ENCODE measurements around the gene FHIT. TPM values are rescaled to one million over a fixed set of nuclear protein-coding genes. Genes with fewer than 3 reads are reported as not detected.

Gene FHIT
- total RNA-seq, 4 donors from 2014 or later: 3.5 to 17.0 (median 16.7) TPM

- TF ChIP-seq POLR2A (IDR thresholded peaks at IDR 0.05): no peak
- TF ChIP-seq, protein P1, sequence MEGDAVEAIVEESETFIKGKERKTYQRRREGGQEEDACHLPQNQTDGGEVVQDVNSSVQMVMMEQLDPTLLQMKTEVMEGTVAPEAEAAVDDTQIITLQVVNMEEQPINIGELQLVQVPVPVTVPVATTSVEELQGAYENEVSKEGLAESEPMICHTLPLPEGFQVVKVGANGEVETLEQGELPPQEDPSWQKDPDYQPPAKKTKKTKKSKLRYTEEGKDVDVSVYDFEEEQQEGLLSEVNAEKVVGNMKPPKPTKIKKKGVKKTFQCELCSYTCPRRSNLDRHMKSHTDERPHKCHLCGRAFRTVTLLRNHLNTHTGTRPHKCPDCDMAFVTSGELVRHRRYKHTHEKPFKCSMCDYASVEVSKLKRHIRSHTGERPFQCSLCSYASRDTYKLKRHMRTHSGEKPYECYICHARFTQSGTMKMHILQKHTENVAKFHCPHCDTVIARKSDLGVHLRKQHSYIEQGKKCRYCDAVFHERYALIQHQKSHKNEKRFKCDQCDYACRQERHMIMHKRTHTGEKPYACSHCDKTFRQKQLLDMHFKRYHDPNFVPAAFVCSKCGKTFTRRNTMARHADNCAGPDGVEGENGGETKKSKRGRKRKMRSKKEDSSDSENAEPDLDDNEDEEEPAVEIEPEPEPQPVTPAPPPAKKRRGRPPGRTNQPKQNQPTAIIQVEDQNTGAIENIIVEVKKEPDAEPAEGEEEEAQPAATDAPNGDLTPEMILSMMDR (IDR thresholded peaks at IDR 0.05): no peak
- no peaks in the 10 kb centered on the region for H3K9me3 ChIP-seq
- H3K4me3 ChIP-seq: no peak overlapping the region
These were observed 931.9 kb downstream of the FHIT start for GRCh38 chr3:60319179-60319858.

GRCh38 chr3:60316121-60316797 lies 935.0 kb downstream of the FHIT start:
- DNase-seq: no peak
- Histone ChIP-seq H3K36me3 (no peaks in the 10 kb centered on the region), H3K4me3 (no peak overlapping the region), H3K27ac (no peak overlapping the region), H3K4me1 (peaks cover 0 to 13% (median 0%) of the 10 kb centered on the region in 4 donors), H3K27me3 (no peaks in the 10 kb centered on the region), H3K9me3 (no peaks in the 10 kb centered on the region)
- TF ChIP-seq, protein P1 (IDR thresholded peaks at IDR 0.05): no peak
- TF ChIP-seq POLR2A (IDR thresholded peaks at IDR 0.05): no peak

More at GRCh38 chr3:60319179-60319858, 931.9 kb downstream of the FHIT start:
- peaks cover 0 to 28% (median 4%) of the 10 kb centered on the region in 4 donors for H3K4me1 ChIP-seq
- DNase-seq: no peak
- no peaks in the 10 kb centered on the region for H3K27me3 ChIP-seq
- no peak overlapping the region for H3K27ac ChIP-seq
- no peaks in the 10 kb centered on the region for H3K36me3 ChIP-seq

GRCh38 chr3:60313951-60314461 lies 937.2 kb downstream of the FHIT start:
- Histone ChIP-seq H3K27me3 (no peaks in the 10 kb centered on the region), H3K4me3 (no peak overlapping the region), H3K27ac (peak overlapping the region in 2 of 4 donors; percentile 28 to 31), H3K4me1 (peaks cover 0 to 13% (median 0%) of the 10 kb centered on the region in 4 donors), H3K9me3 (no peaks in the 10 kb centered on the region), H3K36me3 (no peaks in the 10 kb centered on the region)
- TF ChIP-seq, protein P1 (IDR thresholded peaks at IDR 0.05): no peak
- TF ChIP-seq POLR2A (IDR thresholded peaks at IDR 0.05): no peak
- no peak for DNase-seq

DNA sequence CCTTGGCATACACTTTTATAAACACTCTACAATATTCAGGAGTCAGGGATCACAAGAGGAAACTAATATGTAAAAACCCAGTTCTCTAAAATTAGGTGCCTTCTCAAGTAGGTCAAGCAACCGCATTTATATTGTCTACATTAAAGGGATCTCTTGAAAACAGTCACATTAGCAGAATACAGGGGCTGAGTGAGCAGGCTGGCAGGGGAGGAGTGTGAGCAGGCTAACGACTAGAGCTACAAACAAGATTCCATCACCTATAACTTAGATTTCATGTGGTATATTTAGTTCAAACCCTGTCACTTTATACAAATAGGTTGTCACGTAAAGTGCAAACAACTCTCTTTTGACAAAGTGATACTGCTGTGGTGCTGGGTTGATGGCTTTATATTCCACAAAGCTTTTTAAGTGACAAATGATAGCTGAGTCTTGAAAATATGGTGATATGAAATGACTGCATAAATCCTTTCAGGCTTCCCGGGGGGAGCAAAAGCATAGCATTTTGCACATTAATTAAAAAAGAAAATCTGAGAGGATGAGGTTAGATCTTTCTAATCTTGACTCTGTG lies 937.9 kb downstream of the FHIT start:
- no peak overlapping the region for H3K4me3 ChIP-seq
- H3K27ac ChIP-seq: peak overlapping the region in 2 of 4 donors; percentile 28 to 31
- DNase-seq: no peak
- H3K9me3 ChIP-seq: no peaks in the 10 kb centered on the region
- TF ChIP-seq, protein P1 (IDR thresholded peaks at IDR 0.05): no peak
- no peak for TF ChIP-seq POLR2A (IDR thresholded peaks at IDR 0.05)
- H3K27me3 ChIP-seq: no peaks in the 10 kb centered on the region
- H3K36me3 ChIP-seq: no peaks in the 10 kb centered on the region
- H3K4me1 ChIP-seq: peaks cover 0 to 13% (median 0%) of the 10 kb centered on the region in 4 donors

DNA sequence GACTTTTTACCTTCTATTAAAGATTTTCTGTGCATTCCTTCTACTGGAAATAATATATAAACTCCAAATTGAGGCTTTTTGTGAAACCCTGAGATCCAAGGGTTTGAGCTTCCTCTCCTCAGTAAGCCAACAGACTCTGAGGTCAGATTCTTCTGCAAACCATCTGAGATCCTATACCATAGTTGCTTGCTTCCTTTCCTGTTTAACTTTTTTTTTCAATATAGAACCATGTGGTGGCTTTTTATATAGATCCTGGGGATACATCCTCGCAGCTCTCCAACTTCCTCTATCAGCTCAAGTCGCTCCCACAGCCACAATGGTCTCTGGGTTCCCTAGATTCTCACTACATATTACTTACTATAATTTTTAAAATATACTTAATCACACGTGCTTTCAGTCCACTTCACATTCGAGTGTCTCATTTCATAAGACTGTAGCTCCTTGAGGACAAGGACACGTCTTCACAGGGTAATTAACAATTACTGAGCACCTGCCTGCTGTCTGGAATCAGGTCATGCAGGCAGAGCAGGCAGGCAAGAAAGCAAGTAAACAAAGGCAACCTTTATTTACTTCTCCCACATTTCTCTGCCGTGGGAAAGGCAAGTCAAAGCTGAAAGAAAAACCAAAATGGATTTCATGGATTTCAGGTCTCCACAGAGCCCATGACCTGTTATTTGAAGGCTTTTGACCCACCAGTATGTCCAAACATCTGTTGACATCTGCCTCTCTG lies 941.5 kb downstream of the FHIT start:
- Histone ChIP-seq H3K36me3 (no peaks in the 10 kb centered on the region), H3K4me1 (no peaks in the 10 kb centered on the region), H3K27me3 (no peaks in the 10 kb centered on the region), H3K27ac (no peak overlapping the region), H3K4me3 (no peak overlapping the region), H3K9me3 (no peaks in the 10 kb centered on the region)
- DNase-seq: no peak
- TF ChIP-seq, protein P1 (IDR thresholded peaks at IDR 0.05): no peak
- no peak for TF ChIP-seq POLR2A (IDR thresholded peaks at IDR 0.05)

All from Peyer's patch (tissue), 4 donors.